GM21390 (cell line): ENCODE results near the gene PPARG.

ENCODE experiments used
- ATAC-seq: cut with Tn5 transposase; IDR thresholded peaks from one replicate; pipeline ENCODE4 v1.9.1; 2021; ENCODE audit not compliant: unreplicated experiment

The PPARG gene

DNA sequence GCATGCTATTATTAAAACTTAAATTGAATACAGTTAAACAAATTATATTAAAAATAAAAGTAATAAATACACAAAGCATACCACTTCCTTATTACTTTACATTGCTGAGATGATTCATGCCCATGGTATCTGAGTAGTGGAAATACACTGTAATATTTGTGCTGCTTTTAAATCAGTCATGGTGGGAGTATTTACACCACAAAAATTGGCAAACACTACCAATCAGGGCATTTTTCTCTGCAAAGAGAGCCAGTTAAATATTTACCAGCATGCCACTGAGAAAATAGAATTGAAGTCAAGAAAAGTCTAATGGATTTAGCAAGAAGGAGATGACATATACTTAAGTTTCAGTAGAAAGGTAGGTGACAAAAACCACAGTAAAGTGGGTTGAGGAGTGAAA is 19.6 kb downstream of the PPARG start:
- ATAC-seq: no peak

DNA sequence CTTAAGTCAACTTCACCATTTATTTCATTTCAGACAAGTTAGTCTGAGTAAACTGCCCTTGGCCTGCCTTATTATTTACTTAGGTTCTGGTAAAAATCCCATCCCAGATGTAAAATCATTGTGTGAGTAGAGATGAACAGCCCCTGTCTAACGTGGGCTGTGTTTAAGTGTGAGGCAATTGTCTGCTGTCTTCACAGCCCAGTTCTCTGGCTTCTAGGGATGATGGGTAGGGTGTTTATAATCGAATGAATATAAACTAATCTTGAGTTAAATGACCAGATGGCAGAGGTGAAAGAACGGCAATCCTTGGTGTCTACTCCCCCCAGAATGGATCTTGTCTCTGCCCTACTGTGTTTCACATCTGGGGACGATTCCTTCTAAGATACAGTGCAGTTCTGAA is 20.8 kb downstream of the PPARG start:
- ATAC-seq: no peak

DNA sequence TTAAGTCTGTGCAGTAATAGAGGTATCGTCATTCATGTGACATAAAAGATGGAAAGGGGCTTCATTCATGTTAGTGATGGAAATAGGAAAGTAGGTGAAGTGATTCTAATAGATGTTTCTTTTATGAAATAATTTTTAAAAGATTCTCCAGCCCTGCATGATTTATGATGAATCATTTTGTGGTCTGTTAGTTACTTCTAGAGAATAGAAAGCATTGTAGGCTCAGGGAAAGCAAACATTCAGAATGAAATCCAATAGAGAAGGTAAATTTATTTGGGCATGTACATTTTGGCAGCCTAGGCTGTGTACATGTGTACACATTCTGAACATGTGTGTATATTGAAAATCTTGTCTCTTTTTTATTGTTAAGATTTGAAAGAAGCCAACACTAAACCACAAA is 23.1 kb downstream of the PPARG start:
- ATAC-seq: no peak

DNA sequence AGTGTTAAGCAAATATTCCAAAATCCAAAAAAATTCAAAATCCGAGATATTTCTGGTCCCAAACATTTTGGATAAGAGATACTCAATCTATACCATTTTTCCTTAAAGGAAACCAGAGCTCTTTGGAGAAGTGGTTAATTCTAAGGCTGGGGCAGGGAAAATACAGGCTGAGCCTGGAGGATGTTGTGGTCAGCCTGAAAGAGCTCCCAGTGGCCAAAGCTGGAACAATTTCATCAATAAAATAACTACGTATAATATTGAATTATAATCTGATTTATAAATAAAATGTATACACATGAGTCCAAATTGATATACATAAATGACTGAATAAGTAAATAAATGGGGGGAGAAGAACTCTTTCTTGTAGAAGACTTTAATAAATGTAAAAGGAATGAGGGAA is 24.6 kb downstream of the PPARG start:
- no peak for ATAC-seq

DNA sequence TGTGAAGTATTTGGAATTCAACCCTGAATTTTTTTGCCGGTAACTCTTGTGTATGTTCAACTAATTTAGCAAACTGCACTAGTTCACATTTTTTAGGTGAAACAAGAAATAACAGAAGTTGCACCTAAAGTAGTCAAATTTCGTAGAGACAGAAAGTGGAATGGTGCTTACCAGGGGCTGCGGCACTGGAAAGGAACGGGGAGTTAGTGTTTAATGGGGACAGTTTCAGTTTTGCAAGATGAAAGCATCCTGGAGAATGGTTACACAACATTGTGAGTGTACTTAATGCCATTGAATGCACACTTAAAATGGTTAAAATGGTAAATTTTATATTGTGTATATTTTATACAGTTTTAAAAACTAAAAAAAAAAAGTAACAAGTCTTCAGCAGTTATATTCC is 27.4 kb downstream of the PPARG start:
- ATAC-seq: no peak

DNA sequence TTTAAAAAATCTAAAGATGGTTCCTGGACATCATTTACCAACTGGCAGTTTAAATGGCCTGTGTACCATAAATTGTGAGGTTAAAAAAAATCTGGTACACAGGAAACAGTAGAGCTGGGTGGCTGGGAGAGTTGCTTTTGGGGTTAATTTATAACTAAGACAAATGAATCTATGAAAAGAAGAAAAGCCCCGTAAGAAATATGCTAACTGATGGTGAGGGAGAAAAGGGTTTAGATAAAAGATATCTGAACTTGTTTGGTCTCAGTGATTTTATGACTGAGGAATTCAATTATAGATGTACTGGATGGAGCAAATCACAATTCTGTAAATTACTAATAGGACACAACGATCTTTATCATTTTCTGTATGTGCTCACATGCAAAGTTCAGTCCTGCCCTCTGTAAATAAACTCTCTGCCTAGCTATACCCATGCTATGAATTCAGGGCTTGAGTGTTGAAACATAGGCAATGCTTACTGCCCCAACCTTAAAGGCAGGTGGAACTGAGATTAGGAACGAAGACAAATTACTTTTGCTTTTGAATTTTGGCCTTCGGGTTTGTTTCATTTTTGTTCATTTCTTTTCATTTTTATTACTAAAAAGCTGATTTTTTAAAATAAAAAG is 28.0 kb downstream of the PPARG start:
- ATAC-seq: peak; percentile 53

DNA sequence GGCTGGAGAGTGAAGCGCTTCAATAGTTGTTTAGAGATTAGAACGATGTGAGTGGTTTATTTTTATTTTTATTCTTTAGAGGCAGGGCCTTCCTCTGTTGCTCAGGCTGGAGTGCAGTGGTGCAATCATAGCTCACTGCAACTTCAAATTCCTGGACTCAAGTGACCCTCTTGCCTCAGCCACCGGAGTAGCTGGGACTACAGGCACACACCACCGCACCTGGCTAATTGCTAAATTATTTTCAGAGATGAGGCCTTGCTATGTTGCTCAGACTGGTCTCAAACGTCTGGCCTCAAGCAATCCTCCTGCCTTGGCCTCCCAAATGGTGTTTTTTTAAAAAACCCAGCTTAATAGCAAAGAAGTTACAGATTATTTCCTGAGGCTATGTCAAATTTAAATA is 29.0 kb downstream of the PPARG start:
- no peak for ATAC-seq

DNA sequence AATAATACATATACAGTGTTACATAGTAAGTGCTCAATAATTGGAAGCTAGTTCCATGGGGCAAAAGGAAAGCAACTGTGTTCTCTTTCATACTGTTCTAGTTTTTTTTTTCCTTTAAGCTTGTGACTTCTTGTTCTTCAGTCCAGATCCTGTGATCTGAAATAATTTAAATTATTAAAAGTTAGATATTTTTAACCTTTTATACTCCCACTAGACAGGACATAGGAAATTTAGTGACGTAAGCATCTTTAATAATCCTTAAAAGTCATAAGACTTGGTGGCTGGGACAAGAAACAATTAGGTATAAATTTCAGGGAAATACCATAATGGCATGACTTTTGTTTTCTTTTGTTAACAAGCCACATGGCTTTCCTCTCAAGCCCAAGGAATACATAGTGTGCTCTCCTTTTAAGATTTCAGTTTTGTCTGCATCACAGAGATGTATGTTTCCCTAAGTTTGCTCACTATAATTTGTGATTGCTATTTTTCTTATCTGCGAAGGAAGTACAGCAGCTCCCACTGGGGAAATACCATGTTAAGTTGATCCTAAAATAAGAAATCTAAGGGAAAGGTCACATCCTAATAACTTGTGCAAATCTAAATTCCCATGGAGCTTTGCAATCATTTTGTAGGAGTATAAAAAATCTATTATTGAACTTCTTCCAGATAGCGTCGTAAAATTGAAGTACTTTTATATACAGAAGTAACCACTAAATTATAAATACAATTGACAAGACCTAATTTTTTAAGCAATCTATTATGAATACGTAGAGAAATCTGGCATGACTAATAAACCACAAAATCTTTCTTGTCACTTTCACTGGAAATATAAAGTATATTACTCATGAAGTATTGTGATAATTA is 30.1 kb downstream of the PPARG start:
- ATAC-seq: no peak

DNA sequence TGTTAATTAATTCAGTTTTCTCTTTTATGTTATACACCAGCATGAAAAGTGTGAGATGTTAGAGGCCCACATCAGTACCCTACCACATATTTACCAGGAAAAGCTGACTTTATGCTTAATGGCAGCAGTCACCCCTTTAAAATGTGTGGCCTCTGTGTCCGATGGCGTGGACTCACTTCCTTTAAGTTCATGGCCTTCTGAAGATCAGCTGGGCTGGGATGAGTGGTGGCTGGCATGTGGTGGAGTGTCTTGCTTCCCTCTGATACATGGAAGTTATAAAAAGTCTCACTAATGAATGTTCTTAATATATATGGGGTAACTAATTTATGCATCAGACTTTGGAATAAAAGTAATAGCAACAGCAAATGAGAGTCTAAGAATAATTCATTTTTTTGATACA is 32.1 kb downstream of the PPARG start:
- ATAC-seq: no peak

DNA sequence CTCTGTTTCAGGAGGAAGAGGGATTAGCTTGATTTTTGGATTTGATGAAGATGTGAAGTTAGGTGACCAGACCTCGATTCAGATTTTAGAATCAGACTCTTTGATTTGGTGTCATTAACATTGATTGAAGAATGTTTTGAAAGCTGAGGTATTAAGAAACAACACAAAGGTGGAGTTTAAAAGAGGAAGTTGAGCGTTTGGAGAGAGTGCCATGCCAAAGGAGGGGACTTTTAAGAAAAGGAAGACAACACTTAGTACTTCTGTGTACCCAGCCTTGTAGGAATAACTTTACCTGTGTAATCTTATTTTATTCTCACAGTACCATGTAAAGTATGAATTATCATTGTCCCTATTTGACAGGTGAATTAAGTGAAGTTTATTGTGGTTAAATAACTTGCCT is 34.4 kb downstream of the PPARG start:
- ATAC-seq: no peak

DNA sequence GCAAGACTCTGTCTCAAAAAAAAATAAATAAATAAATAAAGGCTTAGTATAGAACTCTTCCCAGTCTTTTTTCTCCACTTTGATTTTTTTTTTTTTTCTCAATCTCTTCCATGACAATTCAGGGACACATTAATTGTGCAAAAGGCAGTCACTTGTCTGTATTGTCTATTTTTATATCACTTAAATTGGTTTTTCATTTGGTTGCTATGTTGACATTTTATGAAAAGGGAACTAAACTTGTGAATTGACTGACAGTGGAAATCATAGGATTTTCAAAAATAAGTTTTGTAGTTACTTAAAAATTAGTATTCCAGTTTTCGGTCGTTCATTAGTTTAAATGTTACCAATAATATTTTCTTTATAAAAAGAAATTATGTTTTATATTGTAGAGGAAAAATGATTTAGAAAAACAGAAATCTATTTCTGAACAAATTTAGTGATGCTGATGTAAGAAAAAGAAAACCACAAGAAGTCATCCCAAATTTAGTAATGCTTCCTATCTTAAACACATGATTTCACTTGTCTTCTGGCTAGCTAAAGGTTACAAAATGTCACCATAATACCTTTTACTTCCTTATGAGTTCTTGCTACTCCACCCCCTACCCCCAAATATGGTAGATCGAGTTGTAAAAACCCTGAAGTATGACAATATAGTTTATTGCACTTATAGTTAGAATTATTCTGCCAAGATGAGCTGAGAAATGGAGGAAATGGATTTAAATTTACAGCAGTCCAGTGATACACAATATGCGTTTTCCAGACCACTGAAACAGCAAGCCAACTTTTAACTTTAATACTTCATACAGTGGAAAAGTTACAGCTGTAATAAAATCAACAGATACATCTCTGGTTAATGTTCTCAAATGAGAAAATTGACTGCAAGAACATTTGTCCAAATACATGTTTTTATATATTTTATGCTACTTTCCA is 37.0 kb downstream of the PPARG start:
- ATAC-seq: no peak

DNA sequence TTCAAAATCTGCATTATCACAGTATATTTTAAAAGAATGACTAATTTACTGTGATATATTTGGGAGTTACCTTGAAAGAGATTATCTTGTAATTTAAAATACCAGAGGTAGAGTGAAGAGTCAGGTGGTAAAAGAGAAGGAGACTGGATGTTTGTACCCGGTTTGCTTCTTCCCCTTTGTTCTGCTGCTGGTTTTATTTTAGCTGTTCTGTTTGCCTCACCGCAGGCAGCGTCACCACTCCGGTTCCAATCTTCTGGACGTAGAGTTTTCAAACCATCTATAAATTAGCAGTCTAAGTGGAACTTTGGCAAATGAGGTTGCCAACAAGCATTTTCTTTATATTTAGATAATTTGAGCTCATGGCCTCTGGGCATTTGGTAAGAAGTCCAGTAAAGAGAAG is 38.2 kb downstream of the PPARG start:
- no peak for ATAC-seq

DNA sequence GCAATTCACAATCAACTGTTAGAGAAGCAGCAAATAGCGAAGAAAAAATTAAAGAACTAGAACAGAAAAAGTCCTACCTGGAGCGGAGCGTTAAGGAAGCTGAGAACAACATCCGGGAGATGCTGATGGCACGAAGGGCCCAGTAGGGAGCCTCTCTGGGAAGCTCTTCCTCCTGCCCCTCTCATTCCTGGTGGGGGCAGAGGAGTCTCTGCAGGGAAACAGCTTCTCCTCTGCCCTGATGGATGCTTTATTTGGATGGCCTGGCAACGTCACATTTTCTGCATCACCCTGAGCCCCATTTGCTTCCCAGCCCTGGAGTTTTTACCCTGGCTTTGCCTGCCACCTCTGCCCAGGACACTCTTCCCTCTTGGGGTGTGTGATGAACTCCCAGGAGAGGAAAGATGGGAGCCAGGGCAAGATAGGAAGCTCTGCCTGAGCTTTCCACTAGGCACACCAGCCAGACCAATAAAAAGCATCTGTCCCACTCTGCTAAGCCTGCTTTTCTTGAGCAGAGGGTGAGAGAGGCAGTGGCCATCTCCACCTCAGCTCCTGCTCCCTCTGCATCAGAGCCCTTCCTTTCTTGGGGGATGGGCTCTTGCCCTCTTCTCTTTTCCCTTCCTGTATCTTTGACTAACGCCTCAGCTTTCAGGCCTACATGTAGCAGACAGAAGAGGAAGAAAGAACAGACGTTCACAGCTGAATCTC is 39.4 kb downstream of the PPARG start:
- no peak for ATAC-seq

DNA sequence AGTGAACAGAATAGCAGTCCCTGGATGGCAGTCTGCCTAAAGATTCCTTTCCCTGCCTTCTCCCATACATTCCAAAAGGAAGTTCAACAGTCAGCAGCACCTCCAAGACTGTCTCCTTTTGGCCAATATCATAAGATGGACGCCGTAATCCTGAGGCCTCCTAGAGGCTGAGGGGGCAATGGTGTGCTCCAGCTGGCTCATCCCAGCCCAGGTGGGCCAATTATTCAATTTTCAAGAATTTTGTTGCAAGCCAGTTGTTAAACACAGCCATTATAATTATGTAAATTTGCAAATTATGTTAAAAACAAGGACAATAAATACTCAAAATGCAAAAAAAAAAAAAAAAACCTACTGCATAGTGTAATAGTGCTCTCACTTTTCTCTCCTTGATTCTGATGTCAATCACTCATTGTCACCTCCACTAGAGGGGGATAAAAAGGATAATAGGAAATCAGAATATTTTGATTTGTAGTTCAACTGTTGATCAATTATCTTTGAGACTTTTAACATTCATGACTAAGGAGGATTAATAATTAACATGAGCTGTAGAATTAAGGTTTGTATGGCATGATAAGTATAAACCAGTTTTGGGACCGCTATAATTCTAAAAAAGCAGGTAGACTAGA is 40.1 kb downstream of the PPARG start:
- no peak for ATAC-seq

DNA sequence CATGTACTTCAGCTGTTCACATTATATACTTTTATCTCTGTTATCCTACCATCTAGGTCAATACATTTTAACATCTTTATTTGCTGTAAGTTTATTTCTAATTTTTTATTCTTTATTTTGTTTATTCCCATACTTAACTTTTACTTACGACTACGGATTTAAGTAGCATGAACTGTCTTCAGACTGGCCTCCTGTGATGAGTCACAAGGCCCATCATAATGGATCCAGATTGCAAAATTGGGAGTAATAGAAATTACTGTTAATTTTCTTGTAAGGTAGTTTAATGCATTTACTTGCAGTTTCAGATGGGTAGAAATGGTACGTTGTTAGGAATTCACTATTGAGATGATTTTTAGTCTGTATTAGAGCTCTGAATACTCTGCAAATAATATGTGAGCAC is 45.9 kb downstream of the PPARG start:
- ATAC-seq: no peak

DNA sequence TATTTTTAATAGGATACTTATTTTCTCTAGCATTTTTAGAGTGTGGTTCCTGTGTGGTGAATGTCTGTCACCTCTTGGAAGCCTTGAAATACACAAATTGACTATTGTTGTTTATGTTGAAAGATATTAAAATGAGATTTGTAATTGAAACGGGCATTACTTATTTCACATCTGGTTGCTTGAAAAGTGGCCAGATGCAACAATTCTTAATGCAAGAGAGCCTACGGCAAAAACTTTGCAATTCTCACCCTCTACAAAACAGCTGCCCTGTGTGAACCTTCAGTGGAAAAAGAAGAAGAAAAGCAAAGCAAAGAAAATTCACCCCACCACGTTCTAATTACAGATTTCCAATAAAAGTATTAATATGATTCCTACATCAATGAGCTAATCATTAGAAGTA is 46.6 kb downstream of the PPARG start:
- no peak for ATAC-seq

DNA sequence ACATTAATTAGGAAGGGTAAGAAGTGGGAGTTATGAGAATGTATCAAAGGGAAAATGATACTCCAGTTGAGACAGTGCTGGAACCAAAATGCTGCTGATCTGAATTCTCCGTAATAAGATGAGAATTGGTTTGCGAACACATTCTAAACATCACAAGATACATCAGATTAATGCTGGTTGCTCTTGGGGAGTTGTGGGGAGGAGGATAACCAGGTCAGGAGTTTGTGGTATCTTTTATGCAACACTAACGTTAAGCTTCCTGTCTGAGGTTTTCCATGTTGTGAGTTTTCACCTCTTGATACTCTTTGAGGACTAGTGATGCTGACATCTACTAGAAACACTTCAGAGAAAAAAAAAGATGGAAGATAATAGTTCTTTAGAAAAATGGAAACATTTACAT is 47.2 kb downstream of the PPARG start:
- no peak for ATAC-seq

DNA sequence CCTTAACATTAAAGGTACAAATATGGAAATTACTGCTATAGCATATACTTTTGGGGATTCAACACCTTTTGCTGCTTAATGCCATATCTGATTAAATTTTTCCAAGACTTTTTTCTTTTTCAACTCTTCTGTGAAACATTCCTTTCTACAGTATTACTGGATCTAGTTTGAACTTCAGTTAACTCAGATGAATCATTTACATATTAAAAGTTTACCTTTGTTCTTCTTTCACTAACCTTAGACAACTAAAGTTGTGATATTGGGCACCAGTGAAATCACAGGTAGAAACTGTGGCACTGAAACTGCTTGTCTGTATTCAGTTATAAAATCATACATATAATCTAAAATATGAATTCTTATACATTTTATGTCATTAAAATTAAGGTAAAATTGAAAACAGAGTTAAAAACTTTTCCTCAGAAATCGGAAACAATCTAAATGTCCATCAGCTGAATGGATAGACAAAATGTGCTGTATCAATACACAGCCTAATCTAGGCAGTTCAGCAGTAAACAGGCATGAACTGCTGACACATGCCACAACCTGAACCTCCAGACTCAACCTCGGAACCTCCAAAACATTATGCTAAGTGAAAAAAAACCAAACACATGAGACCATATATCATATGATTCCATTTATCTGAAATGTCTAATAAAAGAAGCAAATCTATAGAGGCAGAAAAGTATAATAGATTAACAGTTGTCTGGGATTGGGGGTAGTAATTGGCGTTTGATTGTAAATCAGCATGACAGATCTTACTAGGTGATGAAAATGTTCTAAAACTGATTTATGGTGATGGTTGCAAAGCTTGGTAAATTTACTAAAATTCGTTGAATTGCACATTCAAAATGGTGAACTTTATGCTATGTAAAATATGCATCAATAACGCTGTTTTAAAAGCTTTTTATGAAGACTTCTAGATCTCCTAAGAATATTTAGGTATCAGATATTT is 50.0 kb downstream of the PPARG start:
- ATAC-seq: no peak

DNA sequence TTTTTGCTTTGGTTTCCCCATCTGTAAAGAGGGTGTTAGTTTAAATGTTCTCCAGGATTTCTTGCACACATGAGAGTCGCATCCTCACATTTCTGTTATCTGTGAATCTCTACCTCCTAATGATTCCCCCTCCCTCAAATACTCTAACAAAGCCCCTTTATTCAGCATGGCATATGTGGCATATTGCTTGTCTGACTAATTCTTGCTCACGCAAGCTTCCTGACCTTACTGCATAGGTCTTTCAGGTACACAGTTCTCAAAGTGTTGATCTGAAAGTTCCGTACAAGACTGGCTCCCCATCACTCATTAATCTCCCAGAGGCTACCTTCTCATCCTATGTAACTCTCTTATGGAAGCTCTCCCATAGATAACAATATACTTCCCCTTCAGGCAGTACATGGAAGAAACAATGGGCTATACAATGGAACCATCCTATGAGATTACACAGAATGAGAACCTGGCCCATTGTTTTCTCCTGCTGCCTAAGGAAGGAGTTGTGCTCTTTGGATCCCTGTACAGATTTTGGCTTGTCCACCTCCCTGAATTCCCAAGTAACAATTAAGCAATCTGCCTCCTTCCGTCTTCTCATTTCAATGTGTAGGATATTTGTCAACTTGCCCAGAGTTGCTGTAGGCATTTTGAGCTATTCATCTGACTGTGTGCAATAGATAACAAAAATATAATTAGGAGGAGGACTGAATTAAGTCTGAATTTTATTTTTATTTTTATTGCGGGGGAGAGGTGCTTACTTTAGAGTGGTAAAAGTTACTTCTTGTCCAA is 51.0 kb downstream of the PPARG start:
- no peak for ATAC-seq
